Kidney epithelial cell (primary cell): ENCODE results near the gene VPS4B. TPM values are rescaled to one million over a fixed set of nuclear protein-coding genes. Genes with fewer than 3 reads are reported as not detected.
A peak's percentile ranks its signal among the peaks of the same experiment; 100 is the strongest.

ENCODE experiments used
- DNase-seq: peaks from one replicate; pipeline ENCODE4 v3.0.0-alpha.2; 2010; ENCODE audit warnings: low read depth
- H3K27me3 ChIP-seq: 2 replicates; pipeline ENCODE4 v1.6.0; 2011; ENCODE audit warnings: low read length; ENCODE audit not compliant: control insufficient read depth, insufficient read depth
- H3K36me3 ChIP-seq: 2 replicates; pipeline ENCODE4 v1.5.1; 2011; ENCODE audit warnings: low read length; ENCODE audit not compliant: control insufficient read depth, insufficient read depth
- H3K4me3 ChIP-seq: 2 replicates; pipeline ENCODE4 v1.5.1; 2011; ENCODE audit warnings: low read depth, mild to moderate bottlenecking, control low read depth, low read length
- CTCF ChIP-seq: IDR thresholded peaks from 2 replicates; pipeline ENCODE4 v1.5.1; 2011; ENCODE audit warnings: mild to moderate bottlenecking, moderate library complexity, low read length, control low read depth, inconsistent platforms; ENCODE audit not compliant: insufficient read depth, poor library complexity, severe bottlenecking
- total RNA-seq: library from RNA; depleted of rRNA; stranded (reverse); fragments of >200 nt; gene quantifications from 2 replicates; pipeline ENCODE4 v1.2.3, GENCODE V29; 2015

VPS4B gene
- total RNA-seq, 1 donor from 2014 or later: 63.8 TPM

- no peaks in the 10 kb centered on the region for H3K36me3 ChIP-seq
- H3K27me3 ChIP-seq: no peaks in the 10 kb centered on the region
- TF ChIP-seq CTCF: no peak
- peak; percentile 65 for DNase-seq
- no peak overlapping the region for H3K4me3 ChIP-seq
Observed at GRCh38 chr18:63427558-63427957, 5.3 kb upstream of the VPS4B start.

GRCh38 chr18:63422864-63423304, 608 bp upstream of the VPS4B start:
- no peak for TF ChIP-seq CTCF
- peak overlapping the region; percentile 73 for H3K4me3 ChIP-seq
- H3K27me3 ChIP-seq: no peaks in the 10 kb centered on the region
- H3K36me3 ChIP-seq: peaks cover 2% of the 10 kb centered on the region
- no peak for DNase-seq

DNA sequence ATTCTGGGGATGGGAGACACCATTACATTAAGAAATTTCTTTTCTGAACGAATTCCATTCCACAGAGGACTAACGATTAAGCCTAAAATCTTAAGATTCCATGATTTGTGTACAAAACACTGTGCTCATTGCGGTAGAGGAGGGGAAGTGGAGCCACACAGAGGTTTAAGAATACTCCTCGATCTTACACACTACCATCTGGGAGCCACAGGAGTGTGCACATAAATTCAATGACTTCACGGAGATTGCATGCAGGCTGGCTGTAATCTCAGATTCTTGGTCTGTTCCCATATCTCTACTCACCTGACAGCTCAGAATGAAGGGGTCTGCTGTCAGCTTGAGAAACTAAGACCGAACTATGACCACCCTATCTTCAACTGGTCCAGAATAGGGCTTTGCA, 762 bp downstream of the VPS4B start:
- no peaks in the 10 kb centered on the region for H3K27me3 ChIP-seq
- DNase-seq: no peak
- H3K36me3 ChIP-seq: peaks cover 2% of the 10 kb centered on the region
- peak overlapping the region; percentile 73 for H3K4me3 ChIP-seq
- no peak for TF ChIP-seq CTCF

DNA sequence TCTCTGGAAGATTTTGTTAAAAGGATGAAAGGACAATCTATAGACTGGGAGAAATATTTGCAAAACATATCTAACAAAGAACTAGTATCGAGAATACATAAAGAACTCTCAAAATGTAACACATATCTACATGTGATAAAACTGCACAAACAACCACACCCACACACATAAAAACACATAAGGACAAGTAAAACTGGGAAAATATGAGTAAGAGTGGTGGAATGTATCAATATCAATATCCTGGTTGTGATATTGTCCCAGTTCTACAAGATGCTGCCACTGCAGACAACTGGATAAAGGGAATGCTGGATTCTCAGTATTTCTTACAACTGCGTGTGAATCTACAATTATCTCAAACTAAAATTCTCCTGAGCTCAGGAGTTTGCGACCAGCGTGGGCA, 9.3 kb downstream of the VPS4B start:
- Histone ChIP-seq H3K4me3 (no peak overlapping the region), H3K27me3 (no peaks in the 10 kb centered on the region), H3K36me3 (peaks cover 2% of the 10 kb centered on the region)
- no peak for TF ChIP-seq CTCF
- no peak for DNase-seq

- Histone ChIP-seq H3K36me3 (peaks cover 2% of the 10 kb centered on the region), H3K27me3 (no peaks in the 10 kb centered on the region), H3K4me3 (no peak overlapping the region)
- DNase-seq: peak; percentile 28
- TF ChIP-seq CTCF: no peak
Observed at GRCh38 chr18:63410792-63411191, 11.5 kb downstream of the VPS4B start.

GRCh38 chr18:63409301-63409700, 13.0 kb downstream of the VPS4B start:
- DNase-seq: no peak
- H3K36me3 ChIP-seq: peaks cover 2% of the 10 kb centered on the region
- no peak for TF ChIP-seq CTCF
- no peak overlapping the region for H3K4me3 ChIP-seq
- H3K27me3 ChIP-seq: no peaks in the 10 kb centered on the region
